Ectodermal cell (in vitro differentiated cells): Measurements from ENCODE around the gene LRRC73.
"Not testable (repeated sequence)": the region's sequence is repeated elsewhere in the genome, so short reads cannot be mapped to it uniquely, and the experiment has no call there.

Source experiments
- H3K27ac ChIP-seq: 2 replicates; pipeline ENCODE4 v1.7.0; 2013; ENCODE audit warnings: mild to moderate bottlenecking, low read depth, low read length; ENCODE audit not compliant: insufficient read depth, poor library complexity, severe bottlenecking
- H3K27me3 ChIP-seq: 2 replicates; pipeline ENCODE4 v1.7.0; 2013; ENCODE audit warnings: mild to moderate bottlenecking, low read length; ENCODE audit not compliant: insufficient read depth, control insufficient read depth, poor library complexity, severe bottlenecking
- H3K36me3 ChIP-seq: one replicate; pipeline ENCODE4 v1.7.0; 2013; ENCODE audit warnings: low read length; ENCODE audit not compliant: control insufficient read depth, insufficient read depth
- H3K4me1 ChIP-seq: one replicate; pipeline ENCODE4 v1.7.0; 2013; ENCODE audit warnings: low read length; ENCODE audit not compliant: control insufficient read depth, insufficient read depth
- H3K4me3 ChIP-seq: 2 replicates; pipeline ENCODE4 v1.7.0; 2013; ENCODE audit warnings: low read depth, low read length, control low read depth; ENCODE audit not compliant: insufficient read depth
- H3K9me3 ChIP-seq: 2 replicates; pipeline ENCODE4 v1.7.0; 2013; ENCODE audit warnings: mild to moderate bottlenecking, low read length, moderate library complexity; ENCODE audit not compliant: control insufficient read depth
- WGBS, 2 experiments: methylation state at CpG; one replicate each; pipeline ENCODE4 v1.1.7; 2013; ENCODE audit warnings: missing lambda C conversion rate in 2 of 2; 5-methylcytosine and 5-hydroxymethylcytosine counted together

The LRRC73 gene

DNA sequence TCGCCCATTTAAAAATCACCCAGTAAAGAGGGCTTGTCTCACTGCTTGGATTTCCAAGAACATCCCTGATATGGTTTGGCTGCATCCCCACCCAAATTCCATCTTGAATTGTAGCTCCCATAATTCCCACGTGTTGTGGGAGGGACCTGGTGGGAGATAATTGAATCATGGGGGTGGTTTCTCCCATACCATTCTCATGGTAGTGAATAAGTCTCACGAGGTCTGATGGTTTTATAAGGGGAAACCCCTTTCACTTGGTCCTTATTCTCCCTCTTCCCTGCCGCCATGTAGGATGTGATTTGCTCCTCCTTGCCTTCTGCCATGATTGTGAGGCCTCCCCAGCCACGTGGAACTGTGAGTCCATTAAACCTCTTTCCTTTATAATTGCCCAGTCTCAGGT, 42.9 kb downstream of the LRRC73 start:
- WGBS, 2 experiments = 82 to 83% methylated on average over 4 to 5 of the region's 5 CpGs

DNA sequence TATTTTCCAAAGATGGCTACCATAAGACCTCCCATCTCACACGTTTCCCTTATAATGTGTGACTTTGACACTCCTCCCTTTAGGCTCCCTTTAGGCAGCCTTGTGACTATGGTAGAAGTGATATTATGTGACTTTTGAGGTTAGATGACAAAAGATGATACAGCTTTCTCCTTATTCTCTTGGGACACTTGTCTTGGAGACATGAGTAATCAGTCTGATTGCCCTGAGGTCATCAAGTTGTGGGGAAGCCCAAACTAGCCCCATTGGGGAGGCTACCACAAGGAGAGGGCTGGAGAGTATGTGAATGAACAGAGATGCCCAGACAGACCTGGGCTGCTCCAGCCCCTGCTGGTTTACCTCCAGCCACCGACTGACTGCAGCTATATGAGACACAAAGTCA, 44.2 kb downstream of the LRRC73 start:
- H3K4me1 ChIP-seq = peaks cover 13% of the 10 kb centered on the region
- no peak overlapping the region for H3K4me3 ChIP-seq
- no peaks in the 10 kb centered on the region for H3K36me3 ChIP-seq
- no peak overlapping the region for H3K27ac ChIP-seq
- no peaks in the 10 kb centered on the region for H3K9me3 ChIP-seq
- 67 to 76% methylated on average over 2 of the region's 2 CpGs for WGBS, 2 experiments
- H3K27me3 ChIP-seq = peaks cover 7% of the 10 kb centered on the region

More for the DNA sequence above, 42.9 kb downstream of the LRRC73 start:
- not testable (repeated sequence) for H3K27ac ChIP-seq, H3K36me3 ChIP-seq, H3K9me3 ChIP-seq, H3K4me3 ChIP-seq, H3K27me3 ChIP-seq
- H3K4me1 ChIP-seq = peaks cover 13% of the 10 kb centered on the region

DNA sequence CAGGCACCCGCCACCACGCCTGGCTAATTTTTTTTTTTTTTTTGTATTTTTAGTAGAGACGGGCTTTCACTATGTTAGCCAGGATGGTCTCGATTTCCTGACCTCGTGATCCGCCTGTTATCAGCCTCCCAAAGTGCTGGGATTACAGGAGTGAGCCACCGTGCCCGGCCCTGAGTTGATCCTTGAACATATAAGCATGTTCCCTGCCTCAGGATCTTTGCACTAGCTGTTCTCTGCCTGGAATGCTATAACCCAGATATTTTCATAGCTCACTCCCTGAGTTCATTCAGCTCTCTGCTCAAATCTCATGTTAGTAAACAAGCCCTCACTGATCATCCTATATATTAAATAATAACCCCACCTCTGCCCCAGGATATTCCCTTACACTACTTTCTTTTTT, 45.8 kb downstream of the LRRC73 start:
- Histone ChIP-seq H3K4me1 (peaks cover 11% of the 10 kb centered on the region), H3K27ac (no peak overlapping the region), H3K27me3 (peaks cover 7% of the 10 kb centered on the region), H3K9me3 (no peaks in the 10 kb centered on the region), H3K4me3 (no peak overlapping the region), H3K36me3 (no peaks in the 10 kb centered on the region)
- WGBS, 2 experiments = 88 to 90% methylated on average over 8 of the region's 8 CpGs

DNA sequence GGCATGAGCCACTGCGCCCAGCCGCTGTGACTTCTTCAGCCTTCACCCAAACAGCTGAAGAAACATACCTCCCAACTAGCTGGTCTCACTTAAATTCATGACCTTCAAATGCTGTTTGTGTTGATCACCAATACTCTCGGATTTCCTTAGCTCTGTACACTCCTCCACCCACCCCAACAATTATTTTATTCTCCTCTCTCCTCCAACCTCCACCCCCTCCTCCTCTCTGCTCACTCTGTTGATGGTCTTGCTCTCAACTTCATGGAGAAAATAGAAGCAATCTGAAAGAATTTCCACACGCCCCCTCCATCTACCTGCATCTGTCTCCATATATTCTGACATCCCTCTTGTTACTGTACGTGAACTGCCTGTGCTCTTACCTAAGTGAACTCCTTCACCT, 48.2 kb downstream of the LRRC73 start:
- Histone ChIP-seq H3K27ac (no peak overlapping the region), H3K4me1 (no peaks in the 10 kb centered on the region), H3K36me3 (no peaks in the 10 kb centered on the region), H3K27me3 (peaks cover 16% of the 10 kb centered on the region), H3K9me3 (no peaks in the 10 kb centered on the region), H3K4me3 (no peak overlapping the region)
- 75 to 79% methylated on average over 5 of the region's 5 CpGs for WGBS, 2 experiments

DNA sequence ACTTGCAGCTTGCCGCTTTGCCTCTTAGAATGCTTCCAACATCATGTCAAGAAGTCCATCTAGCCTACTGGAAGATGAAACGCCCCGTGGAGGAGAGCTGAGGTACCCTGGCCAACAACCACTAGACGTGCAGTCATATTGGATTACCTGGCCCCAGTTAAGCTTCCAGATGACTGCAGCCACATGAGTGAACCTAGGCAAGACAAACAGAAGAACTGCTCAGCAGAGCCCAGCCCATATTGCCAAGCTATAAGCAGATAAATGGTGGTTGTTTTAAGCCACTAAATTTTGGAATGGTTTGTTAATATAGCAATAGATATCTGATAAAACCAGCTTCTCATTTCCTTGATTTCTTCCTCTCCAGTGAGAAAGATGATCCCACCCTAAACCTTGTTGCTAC, 50.1 kb downstream of the LRRC73 start:
- Histone ChIP-seq H3K36me3 (no peaks in the 10 kb centered on the region), H3K27me3 (peaks cover 34% of the 10 kb centered on the region), H3K9me3 (no peaks in the 10 kb centered on the region), H3K4me3 (no peak overlapping the region), H3K4me1 (no peaks in the 10 kb centered on the region), H3K27ac (no peak overlapping the region)
- WGBS, 2 experiments = 81 to 82% methylated on average over 4 of the region's 4 CpGs

DNA sequence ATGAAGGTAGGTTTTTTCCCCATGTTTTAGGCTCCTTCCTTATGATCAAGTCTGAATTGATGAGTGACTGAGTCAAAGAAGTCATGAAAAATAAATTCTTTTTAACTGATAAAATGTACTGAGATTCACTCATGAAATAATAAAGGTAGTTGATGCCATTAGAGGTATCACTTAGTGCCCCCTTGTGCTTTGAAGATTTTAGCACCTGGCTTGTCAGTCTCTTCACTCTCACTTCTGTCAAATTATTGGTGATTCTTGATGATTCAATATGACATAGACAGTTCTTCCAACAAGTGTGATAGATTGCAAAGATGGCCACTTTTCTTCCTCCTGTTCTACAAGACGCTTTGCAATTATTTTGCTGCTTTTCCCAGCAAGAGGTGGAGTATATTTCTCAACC, 50.6 kb downstream of the LRRC73 start:
- H3K27me3 ChIP-seq = peaks cover 39% of the 10 kb centered on the region
- no peak overlapping the region for H3K4me3 ChIP-seq
- no peaks in the 10 kb centered on the region for H3K36me3 ChIP-seq
- 79 to 83% methylated on average over 1 of the region's 1 CpG for WGBS, 2 experiments
- no peak overlapping the region for H3K27ac ChIP-seq
- H3K4me1 ChIP-seq = no peaks in the 10 kb centered on the region
- H3K9me3 ChIP-seq = no peaks in the 10 kb centered on the region

DNA sequence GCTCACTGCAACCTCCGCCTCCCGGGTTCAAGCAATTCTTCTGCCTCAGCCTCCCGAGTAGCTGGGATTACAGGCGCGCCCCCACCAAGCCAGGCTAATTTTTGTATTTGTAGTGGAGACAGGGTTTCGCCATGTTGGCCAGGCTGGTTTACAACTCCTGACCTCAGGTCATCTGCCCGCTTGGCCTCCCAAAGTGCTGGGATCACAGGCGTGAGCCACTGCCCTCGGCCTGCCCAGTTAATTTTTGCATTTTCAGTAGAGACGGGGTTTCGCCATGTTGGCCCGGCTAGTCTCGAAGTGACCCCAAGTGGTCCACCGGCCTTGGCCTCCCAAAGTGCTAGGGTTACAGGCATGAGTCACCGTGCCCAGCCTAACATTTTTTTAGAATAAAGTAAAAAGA, 52.0 kb downstream of the LRRC73 start:
- not testable (repeated sequence) for H3K9me3 ChIP-seq
- peaks cover 47% of the 10 kb centered on the region for H3K27me3 ChIP-seq

DNA sequence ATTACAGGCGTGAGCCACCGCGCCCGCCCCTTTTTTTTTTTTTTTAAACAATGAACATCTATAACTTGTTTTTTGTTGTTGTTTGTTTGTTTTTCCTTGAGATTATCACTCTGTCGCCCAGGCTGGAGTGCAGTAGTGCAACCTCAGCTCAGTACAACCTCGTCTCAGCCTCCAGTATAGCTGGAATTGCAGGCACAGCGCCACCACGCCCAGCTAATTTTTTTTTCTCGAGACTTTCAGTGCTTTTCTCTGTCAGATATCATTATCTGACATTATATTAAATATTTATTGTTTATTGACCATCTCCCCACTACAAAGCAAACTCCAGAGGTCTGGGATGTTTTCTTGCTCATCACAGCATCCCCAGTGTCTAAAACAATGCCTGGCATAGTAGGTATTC, 52.5 kb downstream of the LRRC73 start:
- no peaks in the 10 kb centered on the region for H3K9me3 ChIP-seq
- H3K4me1 ChIP-seq = no peaks in the 10 kb centered on the region
- H3K27ac ChIP-seq = no peak overlapping the region
- peaks cover 3% of the 10 kb centered on the region for H3K36me3 ChIP-seq
- H3K27me3 ChIP-seq = peaks cover 45% of the 10 kb centered on the region
- WGBS, 2 experiments = 81 to 87% methylated on average over 5 to 6 of the region's 9 CpGs
- no peak overlapping the region for H3K4me3 ChIP-seq

More for the DNA sequence above, 52.0 kb downstream of the LRRC73 start:
- not testable (repeated sequence) for H3K4me3 ChIP-seq, H3K4me1 ChIP-seq, H3K27ac ChIP-seq, H3K36me3 ChIP-seq
- WGBS, 2 experiments = 92 to 95% methylated on average over 15 of the region's 15 CpGs
